Mucosa of rectum (tissue), 2 donors: Measurements from ENCODE around the gene SLIT1.

Experiments
- H3K27ac ChIP-seq, 2 donors: one replicate each; pipeline ENCODE4 v1.7.0; 2013; ENCODE audit warnings: inconsistent platforms in 2 of 2, low read depth in 2 of 2, low read length in 2 of 2
- H3K27me3 ChIP-seq, 2 donors: one replicate each; pipeline ENCODE4 v1.7.0; 2013; ENCODE audit warnings: low read length in 2 of 2; ENCODE audit not compliant: control insufficient read depth in 2 of 2, insufficient read depth in 2 of 2
- H3K36me3 ChIP-seq, 2 donors: one replicate each; pipeline ENCODE4 v1.7.0; 2013; ENCODE audit warnings: low read length in 2 of 2; ENCODE audit not compliant: control insufficient read depth in 2 of 2, insufficient read depth in 2 of 2
- H3K4me1 ChIP-seq, 2 donors: one replicate each; pipeline ENCODE4 v1.7.0; 2013; ENCODE audit warnings: low read length in 2 of 2, mild to moderate bottlenecking in 1 of 2; ENCODE audit not compliant: control insufficient read depth in 2 of 2, insufficient read depth in 2 of 2
- H3K4me3 ChIP-seq, 2 donors: one replicate each; pipeline ENCODE4 v1.7.0; 2013; ENCODE audit warnings: low read length in 2 of 2
- H3K9ac ChIP-seq, 2 donors: one replicate each; pipeline ENCODE4 v1.7.0; 2013; ENCODE audit warnings: low read length in 2 of 2, low read depth in 1 of 2, mild to moderate bottlenecking in 1 of 2
- H3K9me3 ChIP-seq, 2 donors: one replicate each; pipeline ENCODE4 v1.7.0; 2013; ENCODE audit warnings: low read length in 2 of 2; ENCODE audit not compliant: control insufficient read depth in 2 of 2
- donor health status: healthy.
- donor health status: Normal muscosa, but diverticular disease.

The SLIT1 gene

DNA sequence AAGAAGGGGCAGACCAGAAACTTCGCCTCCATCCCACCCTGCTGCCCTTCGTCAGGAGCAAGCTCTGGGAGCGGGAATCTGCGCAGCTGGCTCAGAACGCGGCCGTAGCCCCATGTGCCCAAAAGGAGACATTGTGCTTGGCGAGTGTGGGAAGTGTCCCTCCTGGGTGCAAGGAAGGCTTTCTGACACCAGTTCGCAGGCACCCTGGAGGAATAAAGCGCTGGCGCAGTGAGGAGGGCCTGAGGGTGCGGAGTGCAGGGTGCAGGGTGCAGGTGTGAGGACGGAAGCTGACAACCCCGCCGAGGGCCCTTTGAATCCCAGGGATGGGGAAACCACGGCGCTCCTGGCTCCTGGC is 811 bp downstream of the SLIT1 start:
- no peak overlapping the region for H3K9ac ChIP-seq
- H3K4me3 ChIP-seq: no peak overlapping the region
- no peaks in the 10 kb centered on the region for H3K4me1 ChIP-seq
- peaks cover 29 to 48% of the 10 kb centered on the region in 2 donors for H3K27me3 ChIP-seq
- H3K9me3 ChIP-seq: no peaks in the 10 kb centered on the region
- no peak overlapping the region for H3K27ac ChIP-seq
- no peaks in the 10 kb centered on the region for H3K36me3 ChIP-seq

DNA sequence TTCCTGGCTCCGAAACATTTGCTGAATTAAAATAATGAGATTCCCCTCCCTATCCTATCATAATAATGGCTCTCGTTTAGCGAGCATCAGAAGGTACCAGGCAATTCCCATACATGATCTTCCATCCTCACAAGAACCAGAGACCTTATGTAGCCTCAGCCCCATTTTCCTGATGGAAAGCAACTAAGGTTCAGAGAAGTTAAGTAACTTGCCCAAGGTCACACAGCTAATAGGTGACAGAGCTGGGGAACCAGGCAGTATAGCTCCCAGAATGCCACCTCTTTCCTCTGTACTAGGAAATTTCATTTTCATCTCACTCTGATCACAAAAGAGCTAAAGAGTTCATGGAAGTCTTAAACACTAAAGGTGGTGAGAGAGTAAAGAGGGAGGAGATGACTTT is 2.4 kb downstream of the SLIT1 start:
- H3K4me1 ChIP-seq: no peaks in the 10 kb centered on the region
- H3K9ac ChIP-seq: no peak overlapping the region
- no peaks in the 10 kb centered on the region for H3K9me3 ChIP-seq
- no peak overlapping the region for H3K27ac ChIP-seq
- peaks cover 28 to 59% of the 10 kb centered on the region in 2 donors for H3K27me3 ChIP-seq
- no peak overlapping the region for H3K4me3 ChIP-seq
- H3K36me3 ChIP-seq: no peaks in the 10 kb centered on the region

DNA sequence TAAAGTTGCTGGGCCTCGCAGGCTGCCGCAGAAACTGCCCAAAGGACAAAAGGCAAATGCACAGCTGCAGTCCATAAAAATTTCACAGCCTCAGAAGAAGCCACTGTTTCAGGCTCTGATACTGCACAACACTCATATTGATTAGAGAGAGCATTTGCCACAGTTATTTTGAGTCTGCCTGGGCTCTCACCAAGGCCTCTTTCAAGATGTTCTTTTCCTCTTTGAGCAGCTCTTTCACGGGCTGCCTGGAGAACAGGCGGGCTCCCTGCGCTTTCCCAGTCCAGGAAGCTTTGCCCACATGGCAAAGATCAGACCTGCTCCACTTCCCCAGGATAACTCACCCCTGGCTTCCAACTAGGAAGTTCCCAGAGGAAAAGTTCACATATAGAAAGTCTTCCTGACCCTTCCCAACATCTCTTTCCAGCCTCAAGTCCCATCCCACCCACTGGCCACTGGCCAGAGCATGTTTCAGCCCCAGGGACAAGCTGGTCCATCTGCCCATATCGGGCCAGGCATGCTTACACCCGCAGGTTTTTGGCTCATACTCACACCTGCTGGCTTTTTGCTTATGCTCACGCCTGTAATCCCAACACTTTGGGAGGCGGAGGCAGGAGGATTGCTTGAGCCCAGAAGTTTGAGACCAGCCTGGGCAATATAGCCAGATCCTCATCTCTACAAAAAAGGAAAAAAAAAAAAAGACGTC is 3.3 kb downstream of the SLIT1 start:
- Histone ChIP-seq H3K27me3 (peaks cover 28 to 57% of the 10 kb centered on the region in 2 donors), H3K9ac (no peak overlapping the region), H3K27ac (no peak overlapping the region), H3K36me3 (no peaks in the 10 kb centered on the region), H3K4me3 (no peak overlapping the region), H3K9me3 (no peaks in the 10 kb centered on the region), H3K4me1 (no peaks in the 10 kb centered on the region)

DNA sequence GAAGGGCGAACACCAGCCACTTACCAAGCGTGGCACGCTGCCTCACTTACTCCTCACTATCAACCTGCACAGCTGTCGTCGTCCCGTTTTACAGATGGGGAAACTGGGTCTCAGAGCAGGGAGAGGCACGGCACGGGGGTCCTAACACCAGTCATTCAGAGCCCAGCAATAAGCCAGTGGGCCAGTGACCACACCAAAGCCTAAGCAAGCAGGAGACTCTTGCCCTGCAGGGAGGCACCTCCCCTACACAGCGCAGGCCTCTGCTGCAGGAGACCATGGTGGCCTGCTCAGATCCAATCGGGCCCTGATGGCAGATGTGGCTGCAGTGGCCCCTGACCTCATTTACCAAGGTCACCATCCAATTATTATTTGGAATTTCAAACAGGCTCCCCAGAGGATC is 4.8 kb downstream of the SLIT1 start:
- Histone ChIP-seq H3K9ac (no peak overlapping the region), H3K4me1 (no peaks in the 10 kb centered on the region), H3K27me3 (peaks cover 25 to 43% of the 10 kb centered on the region in 2 donors), H3K9me3 (no peaks in the 10 kb centered on the region), H3K4me3 (no peak overlapping the region), H3K36me3 (no peaks in the 10 kb centered on the region), H3K27ac (no peak overlapping the region)

DNA sequence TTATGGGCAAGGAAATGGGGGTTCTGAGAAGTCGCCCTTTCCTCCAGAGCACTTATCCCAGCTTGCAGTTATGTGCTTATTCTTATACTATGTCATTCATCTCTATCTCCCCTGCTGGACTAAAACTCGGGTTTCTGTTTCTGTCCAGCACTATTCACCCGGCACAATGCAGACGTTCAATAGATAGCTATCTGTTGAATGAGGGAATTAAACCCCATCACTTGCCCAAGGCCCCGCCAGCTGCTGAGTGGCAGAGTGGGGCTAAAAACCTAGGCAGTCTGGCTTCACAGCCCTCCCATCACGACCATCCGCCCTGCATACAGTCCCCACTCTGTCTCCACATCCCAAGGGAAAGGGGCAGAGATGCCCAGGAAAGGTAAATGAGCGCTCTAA is 5.4 kb downstream of the SLIT1 start:
- no peaks in the 10 kb centered on the region for H3K9me3 ChIP-seq
- no peak overlapping the region for H3K4me3 ChIP-seq
- no peak overlapping the region for H3K9ac ChIP-seq
- no peaks in the 10 kb centered on the region for H3K4me1 ChIP-seq
- no peaks in the 10 kb centered on the region for H3K36me3 ChIP-seq
- H3K27ac ChIP-seq: no peak overlapping the region
- H3K27me3 ChIP-seq: peaks cover 23 to 39% of the 10 kb centered on the region in 2 donors

DNA sequence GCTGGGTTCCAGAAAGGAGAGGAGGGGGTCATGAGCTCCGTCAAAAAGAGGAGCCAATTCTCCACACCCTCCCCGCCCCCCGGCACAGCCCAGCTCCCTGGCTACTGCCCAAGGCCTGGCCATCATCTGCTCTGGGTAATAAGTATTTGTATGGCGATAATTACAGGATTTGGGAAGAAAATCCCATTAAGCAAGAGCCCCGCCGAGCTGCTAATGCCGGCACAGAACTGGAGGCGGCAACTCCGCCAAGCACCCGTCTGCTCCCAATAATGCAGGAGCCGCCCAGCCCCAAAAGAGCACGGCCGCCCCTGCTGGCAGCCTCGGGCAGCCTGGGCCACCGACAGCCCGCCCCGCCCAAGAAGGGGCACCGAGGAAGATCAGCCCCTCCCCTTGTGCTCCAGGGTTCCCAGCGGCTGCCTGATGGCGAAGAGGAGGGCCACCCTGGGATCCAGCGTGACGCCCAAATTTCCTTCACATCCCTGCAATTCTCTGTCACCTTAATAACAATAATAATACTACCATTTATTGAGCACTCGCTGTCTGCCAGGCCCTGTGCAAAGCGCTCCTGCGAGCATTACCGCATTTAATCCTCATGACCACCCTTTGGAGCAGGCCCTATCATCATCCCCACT is 5.9 kb downstream of the SLIT1 start:
- Histone ChIP-seq H3K36me3 (no peaks in the 10 kb centered on the region), H3K27ac (no peak overlapping the region), H3K4me1 (no peaks in the 10 kb centered on the region), H3K27me3 (peaks cover 21 to 35% of the 10 kb centered on the region in 2 donors), H3K9ac (no peak overlapping the region), H3K4me3 (no peak overlapping the region), H3K9me3 (no peaks in the 10 kb centered on the region)

DNA sequence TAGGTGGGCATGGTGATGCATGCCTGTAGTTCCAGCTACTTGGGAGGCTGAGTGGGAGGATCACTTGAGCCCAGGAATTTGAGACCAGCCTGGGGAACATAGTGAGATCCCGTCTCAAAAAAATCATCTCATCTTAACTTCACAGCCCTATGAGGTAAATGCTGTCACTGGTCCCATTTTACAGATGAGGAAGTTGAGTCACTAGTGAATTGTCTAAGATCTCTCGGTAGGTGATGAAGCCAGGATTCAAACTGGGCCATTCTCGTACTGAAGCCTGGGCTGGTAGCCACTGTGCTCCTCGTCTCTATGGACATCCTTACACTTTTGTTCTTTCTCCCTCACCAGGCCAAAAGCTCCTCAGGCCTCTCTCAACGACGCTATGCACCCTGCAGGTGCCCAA is 6.4 kb downstream of the SLIT1 start:
- Histone ChIP-seq H3K4me3 (no peak overlapping the region), H3K27me3 (peaks cover 18 to 30% of the 10 kb centered on the region in 2 donors), H3K36me3 (no peaks in the 10 kb centered on the region), H3K9me3 (no peaks in the 10 kb centered on the region), H3K4me1 (no peaks in the 10 kb centered on the region), H3K9ac (no peak overlapping the region), H3K27ac (no peak overlapping the region)

DNA sequence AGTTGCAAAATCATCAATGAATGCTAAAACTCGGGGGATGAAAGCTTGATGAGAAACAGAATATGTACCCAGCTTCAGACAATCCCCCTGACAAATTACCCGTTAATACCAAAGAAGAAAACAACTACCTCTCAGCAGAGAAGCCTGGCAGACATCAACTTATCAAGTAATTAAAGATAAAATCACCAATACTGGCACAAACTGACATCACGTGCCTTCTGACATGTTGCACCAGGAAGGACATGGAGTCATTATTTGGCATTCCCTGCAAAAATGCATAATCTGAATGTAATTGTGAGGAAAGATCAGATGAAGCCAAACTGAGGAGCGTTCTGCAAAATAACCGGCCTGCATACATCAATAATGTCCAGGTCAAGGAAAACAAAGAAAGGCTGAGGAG is 7.7 kb downstream of the SLIT1 start:
- H3K27ac ChIP-seq: no peak overlapping the region
- no peak overlapping the region for H3K4me3 ChIP-seq
- no peaks in the 10 kb centered on the region for H3K4me1 ChIP-seq
- peaks cover 14 to 19% of the 10 kb centered on the region in 2 donors for H3K27me3 ChIP-seq
- H3K36me3 ChIP-seq: no peaks in the 10 kb centered on the region
- no peak overlapping the region for H3K9ac ChIP-seq
- no peaks in the 10 kb centered on the region for H3K9me3 ChIP-seq

DNA sequence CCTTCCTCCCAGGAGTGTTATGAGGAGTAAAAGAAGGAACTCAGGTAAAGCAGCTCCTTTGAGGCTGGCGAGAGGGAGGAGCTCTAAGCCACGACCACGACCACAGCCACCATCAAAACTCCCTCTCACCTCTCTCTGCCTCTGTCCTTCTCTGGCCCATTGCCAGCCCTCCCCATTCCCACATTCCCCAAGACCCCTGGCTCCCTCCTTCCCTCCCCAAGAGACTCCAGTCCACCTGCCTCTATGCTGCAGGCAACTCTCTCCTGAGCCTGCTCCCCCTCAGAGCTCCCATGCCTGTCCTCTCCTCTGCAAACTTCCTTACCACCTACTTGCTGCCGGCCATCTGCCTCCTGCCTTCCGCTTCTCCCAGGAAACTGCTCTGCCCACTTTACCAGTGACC is 9.5 kb downstream of the SLIT1 start:
- peaks cover 14 to 17% of the 10 kb centered on the region in 2 donors for H3K27me3 ChIP-seq
- H3K9me3 ChIP-seq: no peaks in the 10 kb centered on the region
- no peak overlapping the region for H3K4me3 ChIP-seq
- H3K9ac ChIP-seq: no peak overlapping the region
- H3K4me1 ChIP-seq: no peaks in the 10 kb centered on the region
- H3K36me3 ChIP-seq: no peaks in the 10 kb centered on the region
- no peak overlapping the region for H3K27ac ChIP-seq

DNA sequence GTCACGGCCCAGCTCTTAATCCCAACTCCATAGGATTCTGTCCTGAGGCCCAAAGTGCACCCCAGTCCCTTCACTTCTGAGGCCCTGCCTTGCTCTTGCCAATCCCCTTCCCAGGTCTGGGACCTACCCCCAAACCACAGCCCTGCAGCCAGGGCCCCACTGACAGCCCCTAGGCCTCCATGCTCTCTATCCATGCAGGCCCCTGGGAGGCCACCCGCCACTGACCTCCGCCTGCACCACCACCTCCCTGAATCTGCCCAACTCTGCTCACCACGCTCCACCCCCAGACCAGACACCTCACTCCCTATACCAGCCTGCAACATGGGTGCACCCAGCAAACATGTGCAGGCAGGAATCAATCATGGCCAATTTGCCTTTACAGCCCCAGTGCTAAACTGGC is 10.2 kb downstream of the SLIT1 start:
- Histone ChIP-seq H3K9ac (no peak overlapping the region), H3K36me3 (no peaks in the 10 kb centered on the region), H3K9me3 (no peaks in the 10 kb centered on the region), H3K4me3 (no peak overlapping the region), H3K4me1 (no peaks in the 10 kb centered on the region), H3K27ac (no peak overlapping the region), H3K27me3 (peaks cover 12 to 14% of the 10 kb centered on the region in 2 donors)
